Limb (tissue), 2 donors: ENCODE data around the gene MADCAM1.
"Not testable (repeated sequence)": the region's sequence is repeated elsewhere in the genome, so short reads cannot be mapped to it uniquely, and the experiment has no call there.

Experiments
- DNase-seq, 2 donors: peaks; one replicate each; pipeline ENCODE4 v3.0.0-alpha.2; 2016; ENCODE audit errors: extremely low spot score in 2 of 2

Gene MADCAM1

GRCh38 chr19:465056-465816 lies 31.1 kb upstream of the MADCAM1 start:
- no peak for DNase-seq

GRCh38 chr19:467554-467953 lies 28.7 kb upstream of the MADCAM1 start:
- no peak for DNase-seq

- DNase-seq: no peak
Observed at GRCh38 chr19:468587-469256, 27.6 kb upstream of the MADCAM1 start.

- DNase-seq: no peak
Observed at GRCh38 chr19:469833-470232, 26.5 kb upstream of the MADCAM1 start.

GRCh38 chr19:470701-471100 lies 25.6 kb upstream of the MADCAM1 start:
- DNase-seq: no peak

- no peak for DNase-seq
Observed at GRCh38 chr19:472005-472858, 24.1 kb upstream of the MADCAM1 start.

- no peak for DNase-seq
Observed at GRCh38 chr19:474126-475078, 21.9 kb upstream of the MADCAM1 start.

- DNase-seq: no peak
Observed at GRCh38 chr19:475360-475759, 20.9 kb upstream of the MADCAM1 start.

GRCh38 chr19:478236-478903 lies 17.9 kb upstream of the MADCAM1 start:
- DNase-seq: peak in 1 of 2 donors; percentile 48

- no peak for DNase-seq
Observed at GRCh38 chr19:478976-479375, 17.3 kb upstream of the MADCAM1 start.

- DNase-seq: peak; percentile 69 to 75
Observed at GRCh38 chr19:480016-480855, 16.1 kb upstream of the MADCAM1 start.

GRCh38 chr19:481100-481499 lies 15.2 kb upstream of the MADCAM1 start:
- not testable (repeated sequence) for DNase-seq

GRCh38 chr19:482186-483041 lies 13.9 kb upstream of the MADCAM1 start:
- DNase-seq: no peak

GRCh38 chr19:483332-484072 lies 12.8 kb upstream of the MADCAM1 start:
- DNase-seq: no peak

GRCh38 chr19:484494-484893 lies 11.8 kb upstream of the MADCAM1 start:
- DNase-seq: no peak

GRCh38 chr19:485077-485476 lies 11.2 kb upstream of the MADCAM1 start:
- DNase-seq: no peak

GRCh38 chr19:485583-486236 lies 10.6 kb upstream of the MADCAM1 start:
- no peak for DNase-seq
